Measurements from ENCODE around the gene ADAM22.

GRCh38 chr7:88090240-88090639 lies 156.2 kb downstream of the ADAM22 start:
- TF ChIP-seq CTCF (IDR thresholded peaks at IDR 0.05; ENCODE audit: low read length) (no peak), EZH2 (optimal IDR thresholded peaks at IDR 0.05; ENCODE audit: low read depth, low read length) (no peak), EZH2phosphoT487 (IDR thresholded peaks at IDR 0.05; ENCODE audit: low read length) (no peak)
